ENCODE results near the gene RARG.

RARG gene

GRCh38 chr12:53230108-53230845 is 1.7 kb downstream of the RARG start:
- Histone ChIP-seq H3K27me3 (ENCODE audit: insufficient read depth, low read length) (no peaks in the 10 kb centered on the region), H3K36me3 (ENCODE audit: insufficient read depth, low read length) (no peaks in the 10 kb centered on the region), H3K27ac (ENCODE audit: low read depth, low read length) (no peak overlapping the region), H3K4me1 (ENCODE audit: control insufficient read depth, insufficient read depth, low read length, unreplicated experiment) (peaks cover 26% of the 10 kb centered on the region), H3K4me3 (ENCODE audit: low read depth, low read length) (no peak overlapping the region; the same call in 1 of the 2 replicates), H2AFZ (ENCODE audit: low read length, unreplicated experiment) (no peak overlapping the region), H3K79me2 (ENCODE audit: control insufficient read depth, insufficient read depth, low read length, unreplicated experiment) (no peaks in the 10 kb centered on the region)

- Histone ChIP-seq H3K79me2 (ENCODE audit: control insufficient read depth, insufficient read depth, low read length, unreplicated experiment) (no peaks in the 10 kb centered on the region), H3K27me3 (ENCODE audit: insufficient read depth, low read length) (no peaks in the 10 kb centered on the region), H3K27ac (ENCODE audit: low read depth, low read length) (no peak overlapping the region), H3K36me3 (ENCODE audit: insufficient read depth, low read length) (no peaks in the 10 kb centered on the region), H2AFZ (ENCODE audit: low read length, unreplicated experiment) (no peak overlapping the region), H3K4me1 (ENCODE audit: control insufficient read depth, insufficient read depth, low read length, unreplicated experiment) (peaks cover 34% of the 10 kb centered on the region), H3K4me3 (ENCODE audit: low read depth, low read length) (no peak overlapping the region)
Observed at GRCh38 chr12:53229454-53229853, 2.6 kb downstream of the RARG start.

GRCh38 chr12:53227836-53228235 is 4.2 kb downstream of the RARG start:
- Histone ChIP-seq H3K79me2 (ENCODE audit: control insufficient read depth, insufficient read depth, low read length, unreplicated experiment) (no peaks in the 10 kb centered on the region), H3K27ac (ENCODE audit: low read depth, low read length) (no peak overlapping the region), H3K4me1 (ENCODE audit: control insufficient read depth, insufficient read depth, low read length, unreplicated experiment) (peaks cover 22% of the 10 kb centered on the region), H2AFZ (ENCODE audit: low read length, unreplicated experiment) (no peak overlapping the region), H3K4me3 (ENCODE audit: low read depth, low read length) (no peak overlapping the region), H3K27me3 (ENCODE audit: insufficient read depth, low read length) (no peaks in the 10 kb centered on the region), H3K36me3 (ENCODE audit: insufficient read depth, low read length) (no peaks in the 10 kb centered on the region)

GRCh38 chr12:53227341-53227740 is 4.7 kb downstream of the RARG start:
- peaks cover 23% of the 10 kb centered on the region for H3K4me1 ChIP-seq (ENCODE audit: control insufficient read depth, insufficient read depth, low read length, unreplicated experiment)
- H3K27me3 ChIP-seq (ENCODE audit: insufficient read depth, low read length): no peaks in the 10 kb centered on the region
- H3K79me2 ChIP-seq (ENCODE audit: control insufficient read depth, insufficient read depth, low read length, unreplicated experiment): no peaks in the 10 kb centered on the region
- H3K36me3 ChIP-seq (ENCODE audit: insufficient read depth, low read length): no peaks in the 10 kb centered on the region
- H2AFZ ChIP-seq (ENCODE audit: low read length, unreplicated experiment): no peak overlapping the region
- no peak overlapping the region for H3K4me3 ChIP-seq (ENCODE audit: low read depth, low read length)
- H3K27ac ChIP-seq (ENCODE audit: low read depth, low read length): no peak overlapping the region

GRCh38 chr12:53226815-53227214 is 5.2 kb downstream of the RARG start:
- peaks cover 28% of the 10 kb centered on the region for H3K4me1 ChIP-seq (ENCODE audit: control insufficient read depth, insufficient read depth, low read length, unreplicated experiment)
- no peaks in the 10 kb centered on the region for H3K27me3 ChIP-seq (ENCODE audit: insufficient read depth, low read length)
- no peaks in the 10 kb centered on the region for H3K36me3 ChIP-seq (ENCODE audit: insufficient read depth, low read length)
- H3K27ac ChIP-seq (ENCODE audit: low read depth, low read length): no peak overlapping the region
- no peak overlapping the region for H2AFZ ChIP-seq (ENCODE audit: low read length, unreplicated experiment)
- H3K4me3 ChIP-seq (ENCODE audit: low read depth, low read length): no peak overlapping the region
- H3K79me2 ChIP-seq (ENCODE audit: control insufficient read depth, insufficient read depth, low read length, unreplicated experiment): no peaks in the 10 kb centered on the region

GRCh38 chr12:53225635-53226424 is 6.2 kb downstream of the RARG start:
- H3K27ac ChIP-seq (ENCODE audit: low read depth, low read length): no peak overlapping the region
- H2AFZ ChIP-seq (ENCODE audit: low read length, unreplicated experiment): no peak overlapping the region
- H3K4me1 ChIP-seq (ENCODE audit: control insufficient read depth, insufficient read depth, low read length, unreplicated experiment): peaks cover 23% of the 10 kb centered on the region
- H3K79me2 ChIP-seq (ENCODE audit: control insufficient read depth, insufficient read depth, low read length, unreplicated experiment): no peaks in the 10 kb centered on the region
- H3K4me3 ChIP-seq (ENCODE audit: low read depth, low read length): no peak overlapping the region
- no peaks in the 10 kb centered on the region for H3K36me3 ChIP-seq (ENCODE audit: insufficient read depth, low read length)
- H3K27me3 ChIP-seq (ENCODE audit: insufficient read depth, low read length): no peaks in the 10 kb centered on the region

GRCh38 chr12:53224897-53225634 is 6.9 kb downstream of the RARG start:
- no peak overlapping the region for H3K27ac ChIP-seq (ENCODE audit: low read depth, low read length)
- no peaks in the 10 kb centered on the region for H3K79me2 ChIP-seq (ENCODE audit: control insufficient read depth, insufficient read depth, low read length, unreplicated experiment)
- H3K4me1 ChIP-seq (ENCODE audit: control insufficient read depth, insufficient read depth, low read length, unreplicated experiment): peaks cover 21% of the 10 kb centered on the region
- no peak overlapping the region for H3K4me3 ChIP-seq (ENCODE audit: low read depth, low read length)
- no peak overlapping the region for H2AFZ ChIP-seq (ENCODE audit: low read length, unreplicated experiment)
- no peaks in the 10 kb centered on the region for H3K27me3 ChIP-seq (ENCODE audit: insufficient read depth, low read length)
- no peaks in the 10 kb centered on the region for H3K36me3 ChIP-seq (ENCODE audit: insufficient read depth, low read length)

- H3K27ac ChIP-seq (ENCODE audit: low read depth, low read length): no peak overlapping the region
- H3K27me3 ChIP-seq (ENCODE audit: insufficient read depth, low read length): no peaks in the 10 kb centered on the region
- H3K36me3 ChIP-seq (ENCODE audit: insufficient read depth, low read length): no peaks in the 10 kb centered on the region
- no peak overlapping the region for H3K4me3 ChIP-seq (ENCODE audit: low read depth, low read length)
- H3K4me1 ChIP-seq (ENCODE audit: control insufficient read depth, insufficient read depth, low read length, unreplicated experiment): peaks cover 21% of the 10 kb centered on the region
- no peak overlapping the region for H2AFZ ChIP-seq (ENCODE audit: low read length, unreplicated experiment)
- H3K79me2 ChIP-seq (ENCODE audit: control insufficient read depth, insufficient read depth, low read length, unreplicated experiment): peaks cover 3% of the 10 kb centered on the region
Observed at GRCh38 chr12:53224061-53224896, 7.7 kb downstream of the RARG start.

GRCh38 chr12:53223389-53224060 is 8.5 kb downstream of the RARG start:
- Histone ChIP-seq H3K4me3 (ENCODE audit: low read depth, low read length) (no peak overlapping the region), H3K27ac (ENCODE audit: low read depth, low read length) (no peak overlapping the region), H2AFZ (ENCODE audit: low read length, unreplicated experiment) (no peak overlapping the region), H3K79me2 (ENCODE audit: control insufficient read depth, insufficient read depth, low read length, unreplicated experiment) (peaks cover 9% of the 10 kb centered on the region), H3K4me1 (ENCODE audit: control insufficient read depth, insufficient read depth, low read length, unreplicated experiment) (peaks cover 21% of the 10 kb centered on the region), H3K27me3 (ENCODE audit: insufficient read depth, low read length) (no peaks in the 10 kb centered on the region), H3K36me3 (ENCODE audit: insufficient read depth, low read length) (no peaks in the 10 kb centered on the region)

Measured in ACC112 (cell line).